K562 (cell line): ENCODE measurements around the gene KSR2. TPM values are rescaled to one million over a fixed set of nuclear protein-coding genes. Genes with fewer than 3 reads are reported as not detected.

ENCODE experiments used
- ATAC-seq: fragments of 200-7000 bp; cut with Tn5 transposase; 3 replicates; pipeline ENCODE4 v1.9.1; 2020; ENCODE audit warnings: moderate library complexity
- BruUV-seq: library from RNA; stranded (reverse); fragments of 400-500 nt; replicated peaks from 2 replicates; lab custom pipeline; 2021; lab: Mats Ljungman, UMichigan
- CTCF ChIA-PET: fragments of 300-600 bp; formaldehyde crosslinking; extraction: SDS; loops from one replicate; lab custom pipeline; 2021; ENCODE audit warnings: low intra/inter-chr PET ratio; lab: Yijun Ruan, JAX
- POLR2A ChIA-PET: fragments of 300-600, 350-650 bp; sonication (Branson Sonifier 250); formaldehyde crosslinking; extraction: SDS; loops from one replicate; lab custom pipeline; 2021; ENCODE audit warnings: antibody characterized with exemption, inconsistent platforms; lab: Yijun Ruan, JAX
- DNase-seq, 4 experiments: peaks; one replicate each; pipeline versions ENCODE4 v3.0.0 to v3.0.0-alpha.2; 2011 to 2018; ENCODE audit warnings: low spot score in 3 of 4, mixed read lengths in 3 of 4; ENCODE audit errors: extremely low read depth in 1 of 4
- FAIRE-seq: peaks from 2 replicates; lab custom pipeline; 2011; peaks lifted over from hg19 to GRCh38; lab: Jason Lieb, UNC
- H2AFZ ChIP-seq: 2 replicates; pipeline ENCODE4 v1.6.0; 2011; ENCODE audit warnings: low read depth, low read length, control low read depth, inconsistent platforms
- H3K27ac ChIP-seq: fragments of 200-600 bp; 3 replicates; pipeline ENCODE4 v1.8.0; 2011; ENCODE audit warnings: low read depth, mild to moderate bottlenecking, control low read depth, inconsistent platforms, low read length, moderate library complexity, mixed read lengths; ENCODE audit errors: extremely low read depth
- H3K27me3 ChIP-seq, 2 experiments: fragments of 300-600 bp in 1 of 2; 2 replicates in 1 of 2; 3 replicates in 1 of 2; pipeline versions ENCODE4 v1.6.0 to v1.8.0; 2011; ENCODE audit warnings: inconsistent platforms in 2 of 2, low read length in 2 of 2, mild to moderate bottlenecking in 1 of 2, mixed read lengths in 1 of 2, moderate library complexity in 1 of 2; ENCODE audit not compliant: control insufficient read depth in 2 of 2, insufficient read depth in 2 of 2
- H3K36me3 ChIP-seq: fragments of 300-600 bp; 3 replicates; pipeline ENCODE4 v1.8.0; 2011; ENCODE audit warnings: mild to moderate bottlenecking, low read length, inconsistent platforms; ENCODE audit not compliant: control insufficient read depth, insufficient read depth
- H3K4me1 ChIP-seq, 2 experiments: fragments of 200-600 bp in 1 of 2; replicated peaks in 1 of 2; 2 replicates in 1 of 2; 3 replicates in 1 of 2; pipeline versions ENCODE4 v1.5.1 to v1.8.0; 2011; ENCODE audit warnings: inconsistent platforms in 2 of 2, low read length in 2 of 2, mild to moderate bottlenecking in 1 of 2, mixed read lengths in 1 of 2, moderate library complexity in 1 of 2; ENCODE audit not compliant: control insufficient read depth in 2 of 2, insufficient read depth in 2 of 2
- H3K4me2 ChIP-seq: 2 replicates; pipeline ENCODE4 v1.6.1; 2011; ENCODE audit warnings: low read length, control low read depth, inconsistent platforms, mixed read lengths; ENCODE audit not compliant: insufficient read depth
- H3K4me3 ChIP-seq: fragments of 200-600 bp; sonication (generic), shearing (Covaris generic); 2 replicates; pipeline ENCODE4 v1.5.1; 2016; ENCODE audit warnings: control low read depth, inconsistent platforms
- H3K79me2 ChIP-seq: fragments of 200-600 bp; 3 replicates; pipeline ENCODE4 v1.8.0; 2011; ENCODE audit warnings: low read length, inconsistent platforms; ENCODE audit not compliant: control insufficient read depth, insufficient read depth
- H3K9ac ChIP-seq, 2 experiments: 2 replicates each; pipeline versions ENCODE4 v1.6.0 to v1.6.1; 2011; ENCODE audit warnings: low read depth in 2 of 2, low read length in 2 of 2, control low read depth in 1 of 2, inconsistent platforms in 1 of 2, mild to moderate bottlenecking in 1 of 2, mixed read lengths in 1 of 2; ENCODE audit not compliant: insufficient read depth in 1 of 2
- H3K9me1 ChIP-seq: one replicate; pipeline ENCODE4 v1.6.0; 2011; ENCODE audit warnings: inconsistent platforms, mild to moderate bottlenecking, low read length, moderate library complexity; ENCODE audit not compliant: control insufficient read depth, insufficient read depth
- H3K9me3 ChIP-seq: replicated peaks from 2 replicates; pipeline ENCODE4 v1.5.1; 2011; ENCODE audit warnings: low read depth, low read length, inconsistent platforms; ENCODE audit not compliant: control insufficient read depth, insufficient read depth
- H4K20me1 ChIP-seq: replicated peaks from 2 replicates; pipeline ENCODE4 v1.6.1; 2011; ENCODE audit warnings: low read length, inconsistent platforms, mixed read lengths; ENCODE audit not compliant: control insufficient read depth, insufficient read depth
- HSF4 ChIP-seq: fragments of 250-450 bp; sonication (Bioruptor Pico); IDR thresholded peaks from 2 replicates; pipeline ENCODE4 v2.1.2; 2022; ENCODE audit warnings: mild to moderate bottlenecking, moderate library complexity, borderline replicate concordance
- NR1H2 ChIP-seq: sonication (generic); formaldehyde crosslinking; IDR thresholded peaks from 2 replicates; pipeline ENCODE4 v1.4.0; 2020; ENCODE audit warnings: mild to moderate bottlenecking, missing genetic modification reagents
- PBX2 ChIP-seq, 2 experiments: IDR thresholded peaks in 1 of 2; conservative IDR thresholded peaks in 1 of 2; 2 replicates each; pipeline ENCODE4 v1.6.1; 2016; ENCODE audit warnings: low read depth in 2 of 2, mild to moderate bottlenecking in 1 of 2, missing compliant biosample characterization in 1 of 2, missing genetic modification characterization in 1 of 2, moderate library complexity in 1 of 2
- SLC30A9 ChIP-seq: fragments of 250-450 bp; sonication (Bioruptor Pico); IDR thresholded peaks from 2 replicates; pipeline ENCODE4 v1.8.0; 2022; ENCODE audit warnings: mild to moderate bottlenecking, moderate library complexity
- XRCC5 ChIP-seq: fragments of 200-400 bp; formaldehyde crosslinking; IDR thresholded peaks from 2 replicates; pipeline ENCODE4 v1.6.1; 2017; ENCODE audit warnings: low read depth, mild to moderate bottlenecking, low read length
- WGBS: fragments of 100-300 bp; shearing (Covaris generic); methylation state at CpG from one replicate; pipeline ENCODE4 v1.1.6; 2016; ENCODE audit warnings: low coverage, mixed read lengths; ENCODE audit not compliant: insufficient coverage; ENCODE audit errors: missing lambda C conversion rate; 5-methylcytosine and 5-hydroxymethylcytosine counted together
- in situ Hi-C: fragments of 300-500 bp; cut with MboI; formaldehyde crosslinking; loops from 4 replicates; pipeline ENCODE4 v1.15.0; 2018; ENCODE audit warnings: inconsistent platforms, mixed read lengths
- intact Hi-C: fragments of 100-400 bp; cut with micrococcal nuclease; formaldehyde crosslinking; loops from 2 replicates; pipeline ENCODE4 v1.14.2; 2022
- polyA plus RNA-seq, 8 experiments: library from polyadenylated mRNA; depleted of rRNA in 4 of 8; stranded (reverse) in 5 of 8; unstranded in 3 of 8; fragments of >200 nt; fragmentation: Nextera tagmentation in 2 of 8; fragmentation: Illumina TruSeq in 1 of 8; extraction: Ambion mirVana in 2 of 8; extraction: Trizol in 1 of 8; gene quantifications; 2 replicates each; pipeline versions ENCODE4 v1.2.1 to v1.2.3, GENCODE V29; 2011 to 2014; ENCODE audit warnings: inconsistent platforms in 1 of 8, missing spikeins in 1 of 8
- total RNA-seq, 7 experiments: library from RNA; depleted of rRNA in 6 of 7; stranded (reverse); fragments of >200 nt in 6 of 7; fragmentation: Illumina TruSeq in 2 of 7; extraction: Trizol in 2 of 7; gene quantifications; 2 replicates each; pipeline versions ENCODE4 v1.2.1 to v1.2.3, GENCODE V29; 2011 to 2021; ENCODE audit warnings: low replicate concordance in 1 of 7
- TF ChIP-seq, protein P1 (sequence below), 3 experiments: IDR thresholded peaks in 2 of 3; conservative IDR thresholded peaks in 1 of 3; 2 replicates each; pipeline ENCODE4 v1.5.1; 2011 to 2012; ENCODE audit warnings: low read length in 3 of 3, mild to moderate bottlenecking in 3 of 3, control low read depth in 2 of 3, improper control_type of control experiment in 1 of 3, inconsistent platforms in 1 of 3, low read depth in 1 of 3, mixed read lengths in 1 of 3, moderate library complexity in 1 of 3; ENCODE audit not compliant: insufficient read depth in 2 of 3
- TF ChIP-seq, protein P2 (sequence below): fragments of 450-650 bp; formaldehyde crosslinking; IDR thresholded peaks from 2 replicates; pipeline ENCODE4 v1.4.0; 2022; ENCODE audit warnings: mild to moderate bottlenecking, moderate library complexity

Gene KSR2
- total and polyA plus RNA-seq, 9 of the 15 experiments (the other 6 are each of a cell fraction or from before 2014, with no cell fraction given) = not detected

DNA sequence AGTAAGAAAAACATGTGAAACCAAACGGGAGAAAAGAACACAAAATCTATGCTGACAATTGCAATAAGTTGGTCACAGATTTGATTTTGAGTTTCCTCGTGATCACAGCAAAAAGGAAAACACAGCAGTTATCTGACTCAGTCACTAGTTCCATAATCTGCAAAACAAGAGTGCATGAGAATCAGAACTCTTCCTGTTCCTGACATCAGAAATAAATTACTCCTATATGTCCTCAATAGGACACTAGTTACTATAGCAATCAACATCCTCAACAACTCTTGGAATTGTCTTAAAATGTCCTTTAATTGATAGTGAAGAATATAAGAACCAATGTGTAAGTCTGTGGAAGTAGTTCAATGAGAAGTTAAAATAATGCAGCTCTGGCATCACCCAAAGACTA lies 339.3 kb downstream of the KSR2 start:
- intact Hi-C loops = no loop called here
- FAIRE-seq (no peak), DNase-seq (no peak), ATAC-seq (no peak)
- Histone ChIP-seq H2AFZ (no peak overlapping the region), H3K4me3 (no peak overlapping the region), H3K27ac (no peak overlapping the region), H4K20me1 (no peaks in the 10 kb centered on the region), H3K36me3 (no peaks in the 10 kb centered on the region), H3K4me1 (no peaks in the 10 kb centered on the region), H3K27me3 (no peaks in the 10 kb centered on the region), H3K79me2 (no peaks in the 10 kb centered on the region), H3K9ac (no peak overlapping the region), H3K9me1 (no peaks in the 10 kb centered on the region), H3K9me3 (no peaks in the 10 kb centered on the region), H3K4me2 (no peak overlapping the region)
- POLR2A ChIA-PET = no interaction called here
- in situ Hi-C loops = no loop called here
- CTCF ChIA-PET = no interaction called here
- WGBS = 0% methylated on average over 2 of the region's 2 CpGs
- no TSS peak for BruUV-seq
- no peak for TF ChIP-seq NR1H2 (CRISPR knock-in tag)
- no peak for TF ChIP-seq SLC30A9
- no peak for TF ChIP-seq XRCC5
- TF ChIP-seq, protein P1, sequence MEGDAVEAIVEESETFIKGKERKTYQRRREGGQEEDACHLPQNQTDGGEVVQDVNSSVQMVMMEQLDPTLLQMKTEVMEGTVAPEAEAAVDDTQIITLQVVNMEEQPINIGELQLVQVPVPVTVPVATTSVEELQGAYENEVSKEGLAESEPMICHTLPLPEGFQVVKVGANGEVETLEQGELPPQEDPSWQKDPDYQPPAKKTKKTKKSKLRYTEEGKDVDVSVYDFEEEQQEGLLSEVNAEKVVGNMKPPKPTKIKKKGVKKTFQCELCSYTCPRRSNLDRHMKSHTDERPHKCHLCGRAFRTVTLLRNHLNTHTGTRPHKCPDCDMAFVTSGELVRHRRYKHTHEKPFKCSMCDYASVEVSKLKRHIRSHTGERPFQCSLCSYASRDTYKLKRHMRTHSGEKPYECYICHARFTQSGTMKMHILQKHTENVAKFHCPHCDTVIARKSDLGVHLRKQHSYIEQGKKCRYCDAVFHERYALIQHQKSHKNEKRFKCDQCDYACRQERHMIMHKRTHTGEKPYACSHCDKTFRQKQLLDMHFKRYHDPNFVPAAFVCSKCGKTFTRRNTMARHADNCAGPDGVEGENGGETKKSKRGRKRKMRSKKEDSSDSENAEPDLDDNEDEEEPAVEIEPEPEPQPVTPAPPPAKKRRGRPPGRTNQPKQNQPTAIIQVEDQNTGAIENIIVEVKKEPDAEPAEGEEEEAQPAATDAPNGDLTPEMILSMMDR (IDR thresholded peaks at IDR 0.05 in 2 of 3, conservative IDR thresholded peaks at IDR 0.05 in 1 of 3; ENCODE audit: insufficient read depth in 2 of 3, low read depth in 1 of 3, low read length in 3 of 3) = no peak
- TF ChIP-seq PBX2 (CRISPR knock-in tag; IDR thresholded peaks at IDR 0.05; ENCODE audit: low read depth) = no peak
- TF ChIP-seq PBX2 (tag; conservative IDR thresholded peaks at IDR 0.05; ENCODE audit: low read depth) = no peak
- TF ChIP-seq HSF4 (CRISPR knock-in tag) = no peak
- TF ChIP-seq, protein P2, sequence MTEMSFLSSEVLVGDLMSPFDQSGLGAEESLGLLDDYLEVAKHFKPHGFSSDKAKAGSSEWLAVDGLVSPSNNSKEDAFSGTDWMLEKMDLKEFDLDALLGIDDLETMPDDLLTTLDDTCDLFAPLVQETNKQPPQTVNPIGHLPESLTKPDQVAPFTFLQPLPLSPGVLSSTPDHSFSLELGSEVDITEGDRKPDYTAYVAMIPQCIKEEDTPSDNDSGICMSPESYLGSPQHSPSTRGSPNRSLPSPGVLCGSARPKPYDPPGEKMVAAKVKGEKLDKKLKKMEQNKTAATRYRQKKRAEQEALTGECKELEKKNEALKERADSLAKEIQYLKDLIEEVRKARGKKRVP (CRISPR knock-in tag) = no peak
